ENCODE results near the gene WIPI1.

WIPI1 gene

GRCh38 chr17:68441070-68441770, 16.1 kb downstream of the WIPI1 start:
- in situ Hi-C loops (cut with MboI; ENCODE audit: low sequenced_read_pairs): no loop called here

- in situ Hi-C loops (cut with MboI; ENCODE audit: low sequenced_read_pairs): no loop called here
These were observed 16.8 kb downstream of the WIPI1 start for GRCh38 chr17:68440526-68440925.

- in situ Hi-C loops (cut with MboI; ENCODE audit: low sequenced_read_pairs): no loop called here
These were observed 17.5 kb downstream of the WIPI1 start for GRCh38 chr17:68439656-68440290.

GRCh38 chr17:68437979-68438822, 19.1 kb downstream of the WIPI1 start:
- in situ Hi-C loops (cut with MboI; ENCODE audit: low sequenced_read_pairs): no loop called here

GRCh38 chr17:68435876-68436842, 21.1 kb downstream of the WIPI1 start:
- in situ Hi-C loops (cut with MboI; ENCODE audit: low sequenced_read_pairs): no loop called here

GRCh38 chr17:68435361-68435760, 21.9 kb downstream of the WIPI1 start:
- in situ Hi-C loops (cut with MboI; ENCODE audit: low sequenced_read_pairs): no loop called here

- in situ Hi-C loops (cut with MboI; ENCODE audit: low sequenced_read_pairs): no loop called here
These were observed 23.3 kb downstream of the WIPI1 start for GRCh38 chr17:68433911-68434508.

- in situ Hi-C loops (cut with MboI; ENCODE audit: low sequenced_read_pairs): no loop called here
These were observed 24.1 kb downstream of the WIPI1 start for GRCh38 chr17:68433211-68433610.

GRCh38 chr17:68432086-68432864, 25.0 kb downstream of the WIPI1 start:
- in situ Hi-C loops (cut with MboI; ENCODE audit: low sequenced_read_pairs): no loop called here

GRCh38 chr17:68431661-68432071, 25.6 kb downstream of the WIPI1 start:
- in situ Hi-C loops (cut with MboI; ENCODE audit: low sequenced_read_pairs): no loop called here

GRCh38 chr17:68431045-68431608, 26.2 kb downstream of the WIPI1 start:
- in situ Hi-C loops (cut with MboI; ENCODE audit: low sequenced_read_pairs): no loop called here

- in situ Hi-C loops (cut with MboI; ENCODE audit: low sequenced_read_pairs): no loop called here
These were observed 27.4 kb downstream of the WIPI1 start for GRCh38 chr17:68429881-68430280.

GRCh38 chr17:68428498-68429172, 28.7 kb downstream of the WIPI1 start:
- in situ Hi-C loops (cut with MboI; ENCODE audit: low sequenced_read_pairs): no loop called here

GRCh38 chr17:68427575-68427974, 29.7 kb downstream of the WIPI1 start:
- in situ Hi-C loops (cut with MboI; ENCODE audit: low sequenced_read_pairs): no loop called here

- in situ Hi-C loops (cut with MboI; ENCODE audit: low sequenced_read_pairs): no loop called here
These were observed 31.3 kb downstream of the WIPI1 start for GRCh38 chr17:68425979-68426378.

GRCh38 chr17:68424861-68425260, 32.4 kb downstream of the WIPI1 start:
- in situ Hi-C loops (cut with MboI; ENCODE audit: low sequenced_read_pairs): no loop called here

- in situ Hi-C loops (cut with MboI; ENCODE audit: low sequenced_read_pairs): no loop called here
These were observed 33.1 kb downstream of the WIPI1 start for GRCh38 chr17:68424203-68424602.

GRCh38 chr17:68423251-68423650, 34.0 kb downstream of the WIPI1 start:
- in situ Hi-C loops (cut with MboI; ENCODE audit: low sequenced_read_pairs): no loop called here

GRCh38 chr17:68422821-68423220, 34.5 kb downstream of the WIPI1 start:
- in situ Hi-C loops (cut with MboI; ENCODE audit: low sequenced_read_pairs): no loop called here

All from HL-60/S4 treated with retinoic acid at 250 ng/mL for 4 days and 3 days (cell line).